Measurements from ENCODE around the gene KDR. TPM values are rescaled to one million over a fixed set of nuclear protein-coding genes. Genes with fewer than 3 reads are reported as not detected.

KDR gene
- total and polyA plus RNA-seq, 4 donors = 8.4 to 132 (median 32.5) TPM

- Histone ChIP-seq H3K27me3 (ENCODE audit: control insufficient read depth in 3 of 3, insufficient read depth in 3 of 3, low read length in 2 of 3) (peaks cover 0 to 8% (median 3%) of the 10 kb centered on the region in 3 donors), H3K36me3 (ENCODE audit: control insufficient read depth in 4 of 4, insufficient read depth in 4 of 4, low read length in 4 of 4) (no peaks in the 10 kb centered on the region), H3K4me3 (no peak overlapping the region), H3K9me3 (ENCODE audit: control insufficient read depth in 4 of 4, insufficient read depth in 3 of 4, low read length in 3 of 4) (no peaks in the 10 kb centered on the region), H3K4me1 (ENCODE audit: control insufficient read depth in 5 of 5, insufficient read depth in 5 of 5, low read length in 5 of 5) (peaks cover 0 to 8% (median 0%) of the 10 kb centered on the region in 5 donors), H3K9ac (ENCODE audit: insufficient read depth in 1 of 2, low read length in 2 of 2) (no peak overlapping the region), H3K27ac (ENCODE audit: low read depth in 1 of 2, low read length in 1 of 2) (no peak overlapping the region)
- DNase-seq (no peak), ATAC-seq (ENCODE audit: insufficient read depth, low FRiP score) (no peak)
- WGBS, 2 donors = 86 to 92% methylated on average over 6 of the region's 6 CpGs
- TF ChIP-seq CTCF (IDR thresholded peaks at IDR 0.05; ENCODE audit: control extremely low read depth, extremely low read depth) = no peak
Observed at GRCh38 chr4:55161739-55162138, 36.3 kb upstream of the KDR start.

GRCh38 chr4:55159851-55160250 is 34.5 kb upstream of the KDR start:
- no peak overlapping the region for H3K4me3 ChIP-seq
- no peaks in the 10 kb centered on the region for H3K36me3 ChIP-seq (ENCODE audit: control insufficient read depth in 4 of 4, insufficient read depth in 4 of 4, low read length in 4 of 4)
- WGBS, 2 donors = 64 to 81% methylated on average over 2 of the region's 2 CpGs
- H3K4me1 ChIP-seq (ENCODE audit: control insufficient read depth in 5 of 5, insufficient read depth in 5 of 5, low read length in 5 of 5) = peaks cover 0 to 8% (median 0%) of the 10 kb centered on the region in 5 donors
- peaks cover 0 to 8% (median 3%) of the 10 kb centered on the region in 3 donors for H3K27me3 ChIP-seq (ENCODE audit: control insufficient read depth in 3 of 3, insufficient read depth in 3 of 3, low read length in 2 of 3)
- no peak overlapping the region for H3K27ac ChIP-seq (ENCODE audit: low read depth in 1 of 2, low read length in 1 of 2)
- no peak overlapping the region for H3K9ac ChIP-seq (ENCODE audit: insufficient read depth in 1 of 2, low read length in 2 of 2)
- DNase-seq (no peak), ATAC-seq (ENCODE audit: insufficient read depth, low FRiP score) (no peak)
- no peak for TF ChIP-seq CTCF (IDR thresholded peaks at IDR 0.05; ENCODE audit: control extremely low read depth, extremely low read depth)
- H3K9me3 ChIP-seq (ENCODE audit: control insufficient read depth in 4 of 4, insufficient read depth in 3 of 4, low read length in 3 of 4) = no peaks in the 10 kb centered on the region

- no peak for TF ChIP-seq CTCF (IDR thresholded peaks at IDR 0.05; ENCODE audit: control extremely low read depth, extremely low read depth)
- peaks cover 0 to 8% (median 3%) of the 10 kb centered on the region in 3 donors for H3K27me3 ChIP-seq (ENCODE audit: control insufficient read depth in 3 of 3, insufficient read depth in 3 of 3, low read length in 2 of 3)
- 56 to 71% methylated on average over 3 of the region's 3 CpGs for WGBS, 2 donors
Observed at GRCh38 chr4:55158957-55159356, 33.6 kb upstream of the KDR start.

More at GRCh38 chr4:55158957-55159356, 33.6 kb upstream of the KDR start:
- H3K36me3 ChIP-seq (ENCODE audit: control insufficient read depth in 4 of 4, insufficient read depth in 4 of 4, low read length in 4 of 4) = no peaks in the 10 kb centered on the region
- H3K27ac ChIP-seq (ENCODE audit: low read depth in 1 of 2, low read length in 1 of 2) = no peak overlapping the region
- H3K9ac ChIP-seq (ENCODE audit: insufficient read depth in 1 of 2, low read length in 2 of 2) = no peak overlapping the region
- H3K9me3 ChIP-seq (ENCODE audit: control insufficient read depth in 4 of 4, insufficient read depth in 3 of 4, low read length in 3 of 4) = no peaks in the 10 kb centered on the region
- DNase-seq (no peak), ATAC-seq (ENCODE audit: insufficient read depth, low FRiP score) (no peak)
- H3K4me3 ChIP-seq = no peak overlapping the region
- H3K4me1 ChIP-seq (ENCODE audit: control insufficient read depth in 5 of 5, insufficient read depth in 5 of 5, low read length in 5 of 5) = peaks cover 0 to 8% (median 0%) of the 10 kb centered on the region in 5 donors
